A673 (cell line): ENCODE measurements around the gene TGFB1I1.

ENCODE experiments used
- EZH2 ChIP-seq: fragments of 200-600 bp; sonication (generic); IDR thresholded peaks from 2 replicates; pipeline ENCODE4 v1.6.1; 2017; ENCODE audit warnings: borderline replicate concordance, low read depth, mild to moderate bottlenecking, mixed read lengths, antibody characterized with exemption, low read length; ENCODE audit not compliant: poor library complexity, severe bottlenecking
- TF ChIP-seq, protein P1 (sequence below): fragments of 300-800, 200-600 bp; sonication (generic); conservative IDR thresholded peaks from 2 replicates; pipeline ENCODE4 v1.5.1; 2017; ENCODE audit warnings: low read depth, mild to moderate bottlenecking, antibody characterized with exemption, low read length, moderate library complexity, mixed read lengths

DNA sequence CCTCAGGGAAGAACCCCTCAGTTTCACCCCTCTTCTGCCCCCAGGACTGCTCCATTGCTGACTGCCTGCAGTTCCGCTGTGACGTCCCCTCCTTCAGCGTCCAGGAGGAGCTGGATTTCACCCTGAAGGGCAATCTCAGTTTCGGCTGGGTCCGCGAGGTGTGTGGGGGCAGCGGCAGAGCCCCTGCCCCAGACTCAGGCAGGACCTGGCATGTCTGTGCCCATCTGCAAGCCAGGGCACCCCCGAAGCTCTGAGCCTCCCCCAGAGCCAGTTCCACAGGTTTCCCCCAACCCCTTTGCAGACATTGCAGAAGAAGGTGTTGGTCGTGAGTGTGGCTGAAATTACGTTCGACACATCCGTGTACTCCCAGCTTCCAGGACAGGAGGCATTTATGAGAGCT is 48.2 kb upstream of the TGFB1I1 start:
- TF ChIP-seq, protein P1, sequence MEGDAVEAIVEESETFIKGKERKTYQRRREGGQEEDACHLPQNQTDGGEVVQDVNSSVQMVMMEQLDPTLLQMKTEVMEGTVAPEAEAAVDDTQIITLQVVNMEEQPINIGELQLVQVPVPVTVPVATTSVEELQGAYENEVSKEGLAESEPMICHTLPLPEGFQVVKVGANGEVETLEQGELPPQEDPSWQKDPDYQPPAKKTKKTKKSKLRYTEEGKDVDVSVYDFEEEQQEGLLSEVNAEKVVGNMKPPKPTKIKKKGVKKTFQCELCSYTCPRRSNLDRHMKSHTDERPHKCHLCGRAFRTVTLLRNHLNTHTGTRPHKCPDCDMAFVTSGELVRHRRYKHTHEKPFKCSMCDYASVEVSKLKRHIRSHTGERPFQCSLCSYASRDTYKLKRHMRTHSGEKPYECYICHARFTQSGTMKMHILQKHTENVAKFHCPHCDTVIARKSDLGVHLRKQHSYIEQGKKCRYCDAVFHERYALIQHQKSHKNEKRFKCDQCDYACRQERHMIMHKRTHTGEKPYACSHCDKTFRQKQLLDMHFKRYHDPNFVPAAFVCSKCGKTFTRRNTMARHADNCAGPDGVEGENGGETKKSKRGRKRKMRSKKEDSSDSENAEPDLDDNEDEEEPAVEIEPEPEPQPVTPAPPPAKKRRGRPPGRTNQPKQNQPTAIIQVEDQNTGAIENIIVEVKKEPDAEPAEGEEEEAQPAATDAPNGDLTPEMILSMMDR: no peak
- TF ChIP-seq EZH2: no peak
